GM23338 (cell line): Measurements from ENCODE around the gene SPTB. TPM values are rescaled to one million over a fixed set of nuclear protein-coding genes. Genes with fewer than 3 reads are reported as not detected.
A peak's percentile ranks its signal among the peaks of the same experiment; 100 is the strongest.

Experiments used
- ATAC-seq: fragments of 200-7000 bp; cut with Tn5 transposase; 3 replicates; pipeline ENCODE4 v1.9.1; 2020
- DNase-seq: peaks from one replicate; pipeline ENCODE4 v3.0.0-alpha.2; 2015; ENCODE audit warnings: low spot score
- H2AFZ ChIP-seq: fragments of 200-600 bp; sonication (generic); 2 replicates; pipeline ENCODE4 v1.8.0; 2016; ENCODE audit warnings: antibody characterized with exemption, mild to moderate bottlenecking, moderate library complexity
- H3F3A ChIP-seq: fragments of 200-600 bp; sonication (generic); replicated peaks from 2 replicates; pipeline ENCODE4 v1.8.0; 2017; ENCODE audit warnings: antibody characterized with exemption, mixed run types, low read depth
- H3K27ac ChIP-seq: fragments of 200-600 bp; sonication (generic); 2 replicates; pipeline ENCODE4 v1.6.1; 2016; ENCODE audit warnings: low read depth
- H3K27me3 ChIP-seq: fragments of 200-600 bp; sonication (generic); 2 replicates; pipeline ENCODE4 v1.8.0; 2016; ENCODE audit warnings: mild to moderate bottlenecking, mixed run types, moderate library complexity; ENCODE audit not compliant: insufficient read depth
- H3K36me3 ChIP-seq: fragments of 200-600 bp; sonication (generic); 2 replicates; pipeline ENCODE4 v1.8.0; 2016; ENCODE audit warnings: mild to moderate bottlenecking; ENCODE audit not compliant: insufficient read depth
- H3K4me1 ChIP-seq: fragments of 200-600 bp; sonication (generic); 2 replicates; pipeline ENCODE4 v1.8.0; 2016; ENCODE audit warnings: mild to moderate bottlenecking, moderate library complexity; ENCODE audit not compliant: insufficient read depth
- H3K4me2 ChIP-seq: fragments of 200-600 bp; sonication (generic); 2 replicates; pipeline ENCODE4 v1.7.1; 2017; ENCODE audit warnings: mixed run types
- H3K4me3 ChIP-seq: fragments of 200-600 bp; sonication (generic); 2 replicates; pipeline ENCODE4 v1.6.1; 2016; ENCODE audit warnings: mixed run types
- H3K79me2 ChIP-seq: fragments of 200-600 bp; sonication (generic); replicated peaks from 2 replicates; pipeline ENCODE4 v1.8.0; 2017; ENCODE audit warnings: mild to moderate bottlenecking; ENCODE audit not compliant: insufficient read depth
- H3K9me2 ChIP-seq: fragments of 200-600 bp; sonication (generic); 2 replicates; pipeline ENCODE4 v1.8.0; 2017; ENCODE audit not compliant: insufficient read depth
- H4K20me1 ChIP-seq: fragments of 200-600 bp; sonication (generic); replicated peaks from 2 replicates; pipeline ENCODE4 v1.8.0; 2017; ENCODE audit warnings: mild to moderate bottlenecking; ENCODE audit not compliant: insufficient read depth
- H3K27ac Mint-ChIP-seq: 2 replicates; pipeline ENCODE4 v1.8.0; 2020; ENCODE audit warnings: inconsistent platforms, mild to moderate bottlenecking, moderate library complexity, mixed read lengths
- H3K27me3 Mint-ChIP-seq: 3 replicates; pipeline ENCODE4 v1.8.0; 2022; ENCODE audit warnings: low read depth, mild to moderate bottlenecking, moderate library complexity, mixed read lengths, inconsistent platforms; ENCODE audit not compliant: insufficient read depth, poor library complexity
- H3K36me3 Mint-ChIP-seq: 3 replicates; pipeline ENCODE4 v1.8.0; 2021; ENCODE audit warnings: low read depth, mild to moderate bottlenecking, inconsistent platforms, moderate library complexity, mixed read lengths
- H3K4me1 Mint-ChIP-seq: 3 replicates; pipeline ENCODE4 v1.8.0; 2020; ENCODE audit warnings: mild to moderate bottlenecking, inconsistent platforms, mixed read lengths
- H3K4me3 Mint-ChIP-seq: 3 replicates; pipeline ENCODE4 v1.8.0; 2021; ENCODE audit warnings: moderate library complexity, mild to moderate bottlenecking, inconsistent platforms, mixed read lengths
- H3K9me3 Mint-ChIP-seq: 3 replicates; pipeline ENCODE4 v1.8.0; 2020; ENCODE audit warnings: moderate library complexity, mild to moderate bottlenecking, inconsistent platforms, mixed read lengths
- ETS1 ChIP-seq: IDR thresholded peaks from 2 replicates; pipeline ENCODE4 v1.6.1; 2016; ENCODE audit warnings: antibody characterized with exemption
- EZH2 ChIP-seq: fragments of 200-600 bp; sonication (generic); IDR thresholded peaks from one replicate; pipeline ENCODE4 v1.8.0; 2017; ENCODE audit warnings: antibody characterized with exemption, mild to moderate bottlenecking, low read depth; ENCODE audit not compliant: unreplicated experiment
- EZH2phosphoT487 ChIP-seq: fragments of 200-600 bp; sonication (generic); IDR thresholded peaks from one replicate; pipeline ENCODE4 v1.8.1; 2018; ENCODE audit warnings: antibody characterized with exemption; ENCODE audit not compliant: unreplicated experiment
- JUNB ChIP-seq: IDR thresholded peaks from one replicate; pipeline ENCODE4 v1.6.1; 2016; ENCODE audit warnings: antibody characterized with exemption; ENCODE audit not compliant: unreplicated experiment
- NANOG ChIP-seq: IDR thresholded peaks from 2 replicates; pipeline ENCODE4 v1.6.1; 2016; ENCODE audit warnings: antibody characterized with exemption, borderline replicate concordance
- POLR2AphosphoS5 ChIP-seq: IDR thresholded peaks from 2 replicates; pipeline ENCODE4 v1.6.1; 2016; ENCODE audit warnings: antibody characterized with exemption, low read depth
- STAT1 ChIP-seq: IDR thresholded peaks from one replicate; pipeline ENCODE4 v1.6.1; 2016; ENCODE audit warnings: antibody characterized with exemption; ENCODE audit not compliant: unreplicated experiment
- ZNF114 ChIP-seq: fragments of 250-450 bp; sonication (Bioruptor Pico); IDR thresholded peaks from 2 replicates; pipeline ENCODE4 v1.5.0; 2020; ENCODE audit warnings: mild to moderate bottlenecking, moderate library complexity
- ZNF331 ChIP-seq: fragments of 250-450 bp; sonication (Bioruptor Pico); IDR thresholded peaks from 2 replicates; pipeline ENCODE4 v1.5.0; 2020; ENCODE audit warnings: low read depth, mild to moderate bottlenecking, moderate library complexity
- polyA plus RNA-seq: library from polyadenylated mRNA; unstranded; fragments of >200 nt; fragmentation: Nextera tagmentation; extraction: Ambion mirVana; gene quantifications from 2 replicates; pipeline ENCODE4 v1.2.1, GENCODE V29; 2016
- total RNA-seq: library from RNA; depleted of rRNA; stranded (reverse); fragments of >200 nt; shearing (Covaris generic); gene quantifications from 2 replicates; pipeline ENCODE4 v1.2.3, GENCODE V29; 2014
- TF ChIP-seq, protein P1 (sequence below), 2 experiments: fragments of 200-600 bp in 1 of 2; sonication (generic) in 1 of 2; conservative IDR thresholded peaks; 2 replicates each; pipeline versions ENCODE4 v1.5.1 to v1.6.1; 2016 to 2017; ENCODE audit warnings: antibody characterized with exemption in 2 of 2, low read depth in 2 of 2, mild to moderate bottlenecking in 2 of 2, moderate library complexity in 1 of 2

The SPTB gene
- total and polyA plus RNA-seq, 2 experiments from 2014 or later: 1.1 to 1.9 TPM

GRCh38 chr14:64715628-64716412 is 163.9 kb downstream of the SPTB start:
- TF ChIP-seq, protein P1, sequence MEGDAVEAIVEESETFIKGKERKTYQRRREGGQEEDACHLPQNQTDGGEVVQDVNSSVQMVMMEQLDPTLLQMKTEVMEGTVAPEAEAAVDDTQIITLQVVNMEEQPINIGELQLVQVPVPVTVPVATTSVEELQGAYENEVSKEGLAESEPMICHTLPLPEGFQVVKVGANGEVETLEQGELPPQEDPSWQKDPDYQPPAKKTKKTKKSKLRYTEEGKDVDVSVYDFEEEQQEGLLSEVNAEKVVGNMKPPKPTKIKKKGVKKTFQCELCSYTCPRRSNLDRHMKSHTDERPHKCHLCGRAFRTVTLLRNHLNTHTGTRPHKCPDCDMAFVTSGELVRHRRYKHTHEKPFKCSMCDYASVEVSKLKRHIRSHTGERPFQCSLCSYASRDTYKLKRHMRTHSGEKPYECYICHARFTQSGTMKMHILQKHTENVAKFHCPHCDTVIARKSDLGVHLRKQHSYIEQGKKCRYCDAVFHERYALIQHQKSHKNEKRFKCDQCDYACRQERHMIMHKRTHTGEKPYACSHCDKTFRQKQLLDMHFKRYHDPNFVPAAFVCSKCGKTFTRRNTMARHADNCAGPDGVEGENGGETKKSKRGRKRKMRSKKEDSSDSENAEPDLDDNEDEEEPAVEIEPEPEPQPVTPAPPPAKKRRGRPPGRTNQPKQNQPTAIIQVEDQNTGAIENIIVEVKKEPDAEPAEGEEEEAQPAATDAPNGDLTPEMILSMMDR (conservative IDR thresholded peaks at IDR 0.05; ENCODE audit: low read depth in 2 of 2): no peak
- peak; percentile 44; the same call in 1 of the 2 replicates for TF ChIP-seq ETS1
- peak; percentile 88 for TF ChIP-seq NANOG
- peak; percentile 69 for TF ChIP-seq POLR2AphosphoS5
- peaks cover 31% of the 10 kb centered on the region for H3F3A ChIP-seq
- Mint-ChIP-seq H3K4me3 (peak overlapping the region; percentile 78), H3K27ac (peak overlapping the region; percentile 95), H3K4me1 (peaks cover 71% of the 10 kb centered on the region), H3K36me3 (peaks cover 63% of the 10 kb centered on the region), H3K9me3 (peaks cover 31% of the 10 kb centered on the region), H3K27me3 (peaks cover 21% of the 10 kb centered on the region)
- H3K4me1 ChIP-seq: peaks cover 67% of the 10 kb centered on the region
- H3K79me2 ChIP-seq: peaks cover 89% of the 10 kb centered on the region
- peaks cover 11% of the 10 kb centered on the region; the same call in 1 of the 2 replicates for H3K27me3 ChIP-seq
- DNase-seq (peak; percentile 85), ATAC-seq (peak; percentile 76)
- H3K27ac ChIP-seq: peak overlapping the region; percentile 76
- H3K4me3 ChIP-seq: peak overlapping the region; percentile 50
- peaks cover 15% of the 10 kb centered on the region for H3K36me3 ChIP-seq
- H3K4me2 ChIP-seq: peak overlapping the region; percentile 76
- H4K20me1 ChIP-seq: peaks cover 39% of the 10 kb centered on the region
- no peaks in the 10 kb centered on the region for H3K9me2 ChIP-seq
- H2AFZ ChIP-seq: no peak overlapping the region

- peaks cover 67% of the 10 kb centered on the region for H3K4me1 ChIP-seq
- H3K27ac ChIP-seq: peak overlapping the region; percentile 76; the same call in 1 of the 2 replicates
- H3K27ac Mint-ChIP-seq: 0 out of 2 replicates have a peak overlapping the region, but pooled peaks have one; percentile 95
- H4K20me1 ChIP-seq: peaks cover 44% of the 10 kb centered on the region
- peak overlapping the region; percentile 78 for H3K4me3 Mint-ChIP-seq
- no peak overlapping the region for H2AFZ ChIP-seq
- peak; percentile 12 for ATAC-seq
- peaks cover 68% of the 10 kb centered on the region for H3K36me3 Mint-ChIP-seq
- H3K4me3 ChIP-seq: peak overlapping the region; percentile 50
- peaks cover 89% of the 10 kb centered on the region for H3K79me2 ChIP-seq
- peaks cover 15% of the 10 kb centered on the region for H3K36me3 ChIP-seq
- peaks cover 71% of the 10 kb centered on the region for H3K4me1 Mint-ChIP-seq
- peak; percentile 47 for DNase-seq
- peak overlapping the region; percentile 76 for H3K4me2 ChIP-seq
- H3F3A ChIP-seq: peaks cover 31% of the 10 kb centered on the region
- peaks cover 31% of the 10 kb centered on the region for H3K9me3 Mint-ChIP-seq
- no peaks in the 10 kb centered on the region for H3K9me2 ChIP-seq
- peaks cover 11% of the 10 kb centered on the region; the same call in 1 of the 2 replicates for H3K27me3 ChIP-seq
- peaks cover 21% of the 10 kb centered on the region for H3K27me3 Mint-ChIP-seq
- TF ChIP-seq, protein P1 (conservative IDR thresholded peaks at IDR 0.05; ENCODE audit: low read depth in 2 of 2): no peak
- TF ChIP-seq EZH2phosphoT487: no peak
- TF ChIP-seq EZH2: no peak
- TF ChIP-seq ZNF114 (CRISPR knock-in tag): no peak
- TF ChIP-seq JUNB: no peak
- TF ChIP-seq ZNF331 (CRISPR knock-in tag): no peak
- no peak for TF ChIP-seq STAT1
Observed at GRCh38 chr14:64715146-64715627, 164.5 kb downstream of the SPTB start.
